Measurements from ENCODE around the gene UBE2O. TPM values are rescaled to one million over a fixed set of nuclear protein-coding genes. Genes with fewer than 3 reads are reported as not detected.
"Not testable (repeated sequence)": the region's sequence is repeated elsewhere in the genome, so short reads cannot be mapped to it uniquely, and the experiment has no call there.

The UBE2O gene
- total RNA-seq, 1 donor from 2014 or later, result 12.6 TPM

DNA sequence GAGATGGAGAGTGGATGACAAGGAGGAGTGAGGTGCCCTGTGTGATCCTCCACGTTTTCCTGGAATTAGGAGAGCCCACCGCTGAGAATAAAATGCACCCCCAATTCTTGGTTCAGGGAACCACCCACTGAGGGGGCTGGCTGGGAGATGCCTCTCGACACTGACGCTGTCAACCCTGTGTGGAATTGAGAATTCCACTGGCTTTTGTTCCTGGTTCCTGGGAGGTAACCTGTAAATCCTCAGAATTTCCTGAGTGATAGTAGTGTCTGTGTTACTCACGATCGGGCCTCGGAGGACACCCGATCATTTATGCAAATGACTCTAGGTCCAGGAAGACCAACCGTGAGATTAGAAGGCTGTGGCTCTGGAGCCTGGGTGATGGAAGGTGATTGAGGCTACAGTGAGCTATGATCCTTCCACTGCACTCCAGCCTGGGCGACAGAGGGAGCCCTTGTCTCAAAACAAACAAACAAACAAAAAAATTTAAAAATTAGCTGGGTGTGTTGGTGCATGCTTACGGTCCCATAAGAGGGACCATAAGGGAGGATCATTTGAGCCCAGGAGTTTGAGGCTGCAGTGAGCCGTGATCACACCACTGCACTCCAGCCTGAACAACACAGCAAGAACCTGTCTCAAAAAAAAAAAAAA is 87.6 kb downstream of the UBE2O start:
- Histone ChIP-seq H3K4me3 (ENCODE audit: low read depth, low read length) (no peak overlapping the region), H3K27me3 (ENCODE audit: control insufficient read depth, insufficient read depth, low read length) (no peaks in the 10 kb centered on the region), H3K36me3 (ENCODE audit: control insufficient read depth, insufficient read depth, low read length) (no peaks in the 10 kb centered on the region)
- DNase-seq (ENCODE audit: low read depth), result no peak
- TF ChIP-seq, protein P1, sequence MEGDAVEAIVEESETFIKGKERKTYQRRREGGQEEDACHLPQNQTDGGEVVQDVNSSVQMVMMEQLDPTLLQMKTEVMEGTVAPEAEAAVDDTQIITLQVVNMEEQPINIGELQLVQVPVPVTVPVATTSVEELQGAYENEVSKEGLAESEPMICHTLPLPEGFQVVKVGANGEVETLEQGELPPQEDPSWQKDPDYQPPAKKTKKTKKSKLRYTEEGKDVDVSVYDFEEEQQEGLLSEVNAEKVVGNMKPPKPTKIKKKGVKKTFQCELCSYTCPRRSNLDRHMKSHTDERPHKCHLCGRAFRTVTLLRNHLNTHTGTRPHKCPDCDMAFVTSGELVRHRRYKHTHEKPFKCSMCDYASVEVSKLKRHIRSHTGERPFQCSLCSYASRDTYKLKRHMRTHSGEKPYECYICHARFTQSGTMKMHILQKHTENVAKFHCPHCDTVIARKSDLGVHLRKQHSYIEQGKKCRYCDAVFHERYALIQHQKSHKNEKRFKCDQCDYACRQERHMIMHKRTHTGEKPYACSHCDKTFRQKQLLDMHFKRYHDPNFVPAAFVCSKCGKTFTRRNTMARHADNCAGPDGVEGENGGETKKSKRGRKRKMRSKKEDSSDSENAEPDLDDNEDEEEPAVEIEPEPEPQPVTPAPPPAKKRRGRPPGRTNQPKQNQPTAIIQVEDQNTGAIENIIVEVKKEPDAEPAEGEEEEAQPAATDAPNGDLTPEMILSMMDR (IDR thresholded peaks at IDR 0.05; ENCODE audit: insufficient read depth, low read length, poor library complexity, severe bottlenecking), result peak; percentile 47

DNA sequence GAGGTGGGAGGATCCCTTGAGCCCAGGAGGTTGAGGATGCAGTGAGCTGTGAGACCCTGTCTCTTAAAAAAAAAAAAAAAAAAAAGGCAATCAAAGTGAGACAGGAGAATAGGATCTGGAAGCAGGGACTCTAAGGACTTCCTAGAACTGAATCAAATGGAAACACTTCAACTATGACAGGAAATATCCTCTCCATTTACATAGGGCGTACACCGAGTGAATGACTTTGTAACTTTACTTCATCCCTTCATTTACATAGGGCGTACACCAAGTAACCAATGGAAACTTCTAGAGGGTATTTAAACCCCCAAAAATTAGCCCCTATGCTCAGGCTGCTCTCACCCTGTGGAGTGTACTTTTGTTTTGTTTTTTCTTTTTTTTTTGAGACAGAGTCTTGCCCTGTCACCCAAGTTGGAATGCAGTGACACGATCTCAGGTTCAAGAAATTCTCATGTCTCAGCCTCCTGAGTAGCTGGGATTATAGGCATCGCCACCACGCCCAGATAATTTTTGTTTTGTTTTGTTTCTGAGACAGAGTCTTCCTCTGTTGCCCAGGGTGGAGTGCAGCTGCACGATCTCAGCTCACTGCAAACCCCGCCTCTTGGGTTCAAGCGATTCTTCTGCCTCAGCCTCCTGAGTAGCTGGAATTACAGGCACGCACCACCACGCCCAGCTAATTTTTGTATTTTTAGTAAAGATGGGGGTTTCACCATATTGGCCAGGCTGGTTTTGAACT is 89.7 kb downstream of the UBE2O start:
- no peaks in the 10 kb centered on the region for H3K27me3 ChIP-seq (ENCODE audit: control insufficient read depth, insufficient read depth, low read length)
- TF ChIP-seq, protein P1 (IDR thresholded peaks at IDR 0.05; ENCODE audit: insufficient read depth, low read length, poor library complexity, severe bottlenecking), result no peak
- H3K4me3 ChIP-seq (ENCODE audit: low read depth, low read length), result no peak overlapping the region
- H3K36me3 ChIP-seq (ENCODE audit: control insufficient read depth, insufficient read depth, low read length), result no peaks in the 10 kb centered on the region
- DNase-seq (ENCODE audit: low read depth), result no peak

DNA sequence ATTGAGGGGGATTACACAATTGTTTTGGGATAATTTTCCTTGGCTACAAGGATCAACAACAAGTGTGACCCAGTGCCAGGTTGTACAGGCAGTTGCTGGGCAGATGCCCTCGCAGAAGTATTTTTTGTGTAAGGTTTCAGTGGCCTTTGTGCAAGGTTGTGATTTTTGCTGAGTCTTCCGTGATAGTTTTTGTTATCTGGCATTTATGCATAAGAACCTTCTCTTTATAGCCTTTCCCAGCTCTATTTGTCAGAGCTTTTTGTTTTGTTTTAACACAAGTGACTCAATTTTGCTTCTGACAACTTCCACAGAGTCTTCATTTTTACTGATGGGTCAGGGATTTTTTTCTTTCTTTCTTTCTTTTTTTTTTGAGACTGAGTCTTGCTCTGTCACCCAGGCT is 92.5 kb downstream of the UBE2O start:
- no peak overlapping the region for H3K4me3 ChIP-seq (ENCODE audit: low read depth, low read length)
- H3K27me3 ChIP-seq (ENCODE audit: control insufficient read depth, insufficient read depth, low read length), result no peaks in the 10 kb centered on the region
- no peaks in the 10 kb centered on the region for H3K36me3 ChIP-seq (ENCODE audit: control insufficient read depth, insufficient read depth, low read length)
- TF ChIP-seq, protein P1 (IDR thresholded peaks at IDR 0.05; ENCODE audit: insufficient read depth, low read length, poor library complexity, severe bottlenecking), result no peak
- no peak for DNase-seq (ENCODE audit: low read depth)

DNA sequence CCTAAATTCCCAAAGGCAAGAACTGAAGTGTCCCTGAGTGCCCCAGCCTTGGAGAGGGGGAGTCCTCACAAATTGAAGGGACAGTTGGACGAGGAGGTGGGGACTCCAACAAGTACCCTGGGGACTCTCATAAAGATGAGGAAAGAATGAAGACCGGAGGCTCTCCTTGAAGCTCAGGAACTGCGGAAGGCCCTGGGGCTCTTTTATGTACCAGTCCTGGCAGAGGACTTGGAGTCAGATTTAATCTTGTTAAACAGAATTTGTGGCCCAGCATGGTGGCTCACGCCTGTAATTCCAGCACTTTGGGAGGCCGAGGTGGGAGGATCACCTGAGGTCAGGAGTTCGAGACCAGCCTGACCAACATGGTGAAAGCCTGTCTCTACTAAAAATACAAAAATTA is 93.2 kb downstream of the UBE2O start:
- not testable (repeated sequence) for H3K36me3 ChIP-seq (ENCODE audit: control insufficient read depth, insufficient read depth, low read length); H3K4me3 ChIP-seq (ENCODE audit: low read depth, low read length); H3K27me3 ChIP-seq (ENCODE audit: control insufficient read depth, insufficient read depth, low read length); DNase-seq (ENCODE audit: low read depth)

DNA sequence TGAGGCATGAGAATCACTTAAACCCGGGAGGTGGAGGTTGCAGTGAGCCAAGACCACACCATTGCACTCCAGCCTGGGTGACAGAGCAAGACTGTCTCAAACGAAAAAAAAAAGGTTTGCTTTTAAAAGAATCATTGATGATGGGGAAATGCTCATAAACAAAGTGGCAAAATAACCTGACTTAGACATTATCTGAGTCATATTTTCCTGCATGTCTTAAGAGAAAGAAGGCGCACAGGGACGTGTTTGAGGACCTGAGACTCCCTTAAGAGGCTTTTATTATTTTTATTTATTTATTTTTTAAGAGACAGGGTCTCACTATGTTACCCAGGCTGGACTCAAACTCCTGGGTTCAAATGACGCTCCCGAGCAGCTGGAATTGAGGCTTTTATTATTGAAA is 93.6 kb downstream of the UBE2O start:
- TF ChIP-seq, protein P1 (IDR thresholded peaks at IDR 0.05; ENCODE audit: insufficient read depth, low read length, poor library complexity, severe bottlenecking), result no peak
- DNase-seq (ENCODE audit: low read depth), result no peak
- Histone ChIP-seq H3K27me3 (ENCODE audit: control insufficient read depth, insufficient read depth, low read length) (no peaks in the 10 kb centered on the region), H3K4me3 (ENCODE audit: low read depth, low read length) (no peak overlapping the region), H3K36me3 (ENCODE audit: control insufficient read depth, insufficient read depth, low read length) (no peaks in the 10 kb centered on the region)

DNA sequence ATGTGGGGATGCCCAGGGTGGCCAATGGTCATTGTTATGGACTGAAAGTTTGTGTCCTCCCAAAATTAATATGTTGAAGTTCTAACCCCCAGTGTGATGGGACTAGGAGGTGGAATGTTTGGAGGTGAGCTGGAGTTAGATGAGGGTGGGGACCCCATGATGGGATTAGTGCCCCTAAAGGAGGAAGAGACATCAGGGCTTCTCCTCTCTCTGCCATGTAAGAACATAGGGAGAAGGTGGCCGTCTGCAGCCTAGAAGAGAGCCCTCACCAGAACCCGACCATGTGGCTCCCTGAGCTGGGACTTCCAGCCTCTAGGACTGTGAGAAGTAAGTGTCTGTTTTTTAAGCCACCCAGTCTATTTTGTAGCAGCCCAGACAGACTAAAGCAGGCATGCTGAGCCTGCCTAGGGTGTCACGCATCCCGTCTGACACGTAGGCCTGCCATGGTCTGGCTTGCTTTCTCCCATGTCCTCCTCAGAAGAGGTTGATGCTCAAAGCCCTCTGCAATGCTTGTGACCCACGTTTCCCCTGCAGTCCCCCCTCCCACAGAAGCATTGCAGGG is 95.3 kb downstream of the UBE2O start:
- TF ChIP-seq, protein P1 (IDR thresholded peaks at IDR 0.05; ENCODE audit: insufficient read depth, low read length, poor library complexity, severe bottlenecking), result no peak
- Histone ChIP-seq H3K36me3 (ENCODE audit: control insufficient read depth, insufficient read depth, low read length) (no peaks in the 10 kb centered on the region), H3K27me3 (ENCODE audit: control insufficient read depth, insufficient read depth, low read length) (no peaks in the 10 kb centered on the region), H3K4me3 (ENCODE audit: low read depth, low read length) (no peak overlapping the region)
- DNase-seq (ENCODE audit: low read depth), result no peak
